Calu3 (cell line): ENCODE measurements around the gene RYR3. TPM values are rescaled to one million over a fixed set of nuclear protein-coding genes. Genes with fewer than 3 reads are reported as not detected.

Experiments
- BruUV-seq: library from RNA; stranded (reverse); fragments of 400-500 nt; replicated peaks from 2 replicates; lab custom pipeline; 2021; lab: Mats Ljungman, UMichigan
- CTCF ChIA-PET: fragments of 300-600 bp; sonication (Branson Sonifier 250); formaldehyde crosslinking; loops from one replicate; lab custom pipeline; 2022; ENCODE audit warnings: antibody characterized with exemption; lab: Charles Lee
- DNase-seq: peaks from one replicate; pipeline ENCODE4 v3.0.0; 2022
- H3K27ac Mint-ChIP-seq: one replicate; pipeline ENCODE4 v1.8.0; 2022; ENCODE audit warnings: mixed read lengths; ENCODE audit not compliant: unreplicated experiment
- H3K27me3 Mint-ChIP-seq: one replicate; pipeline ENCODE4 v1.8.0; 2022; ENCODE audit warnings: mixed read lengths; ENCODE audit not compliant: unreplicated experiment
- H3K36me3 Mint-ChIP-seq: one replicate; pipeline ENCODE4 v1.8.0; 2022; ENCODE audit warnings: mild to moderate bottlenecking, moderate library complexity, mixed read lengths; ENCODE audit not compliant: insufficient read depth, unreplicated experiment
- H3K4me1 Mint-ChIP-seq: one replicate; pipeline ENCODE4 v1.8.0; 2022; ENCODE audit warnings: mild to moderate bottlenecking, low read depth, mixed read lengths; ENCODE audit not compliant: unreplicated experiment
- H3K4me3 Mint-ChIP-seq: one replicate; pipeline ENCODE4 v1.8.0; 2022; ENCODE audit warnings: mild to moderate bottlenecking, low read depth, moderate library complexity, mixed read lengths; ENCODE audit not compliant: unreplicated experiment
- H3K9me3 Mint-ChIP-seq: one replicate; pipeline ENCODE4 v1.8.0; 2022; ENCODE audit warnings: low read depth, mixed read lengths; ENCODE audit not compliant: unreplicated experiment
- intact Hi-C: fragments of 100-400 bp; cut with micrococcal nuclease; formaldehyde crosslinking; loops from one replicate; pipeline ENCODE4 v1.10.0; 2022; ENCODE audit not compliant: unreplicated experiment
- total RNA-seq: library from RNA; stranded (reverse); gene quantifications from 2 replicates; pipeline ENCODE4 v1.2.3, GENCODE V29; 2022
- TF ChIP-seq, protein P1 (sequence below): fragments of 200-600 bp; IDR thresholded peaks from one replicate; pipeline ENCODE4 v1.8.0; 2022; ENCODE audit warnings: antibody characterized with exemption; ENCODE audit not compliant: unreplicated experiment

RYR3 gene
- total RNA-seq, 1 experiment from 2014 or later: not detected

DNA sequence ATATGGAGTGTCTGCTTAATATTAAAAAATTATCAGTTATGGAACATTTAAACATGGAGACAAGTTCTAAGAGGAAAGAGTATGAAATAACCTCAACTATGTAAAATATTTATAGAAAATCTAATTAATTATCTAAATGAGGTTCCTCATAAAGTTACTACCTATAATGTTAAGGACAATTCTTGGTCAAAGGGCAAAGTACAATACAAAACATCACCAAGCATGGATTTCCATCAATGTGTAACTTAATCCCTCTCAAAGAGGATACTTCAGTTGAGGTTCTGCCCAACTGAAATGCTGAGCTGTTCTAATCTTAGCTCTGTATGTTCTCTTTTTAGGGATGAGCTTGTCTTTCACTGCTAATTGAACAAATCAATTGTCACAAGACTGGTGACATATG is 601.6 kb downstream of the RYR3 start:
- DNase-seq: no peak
- TF ChIP-seq, protein P1, sequence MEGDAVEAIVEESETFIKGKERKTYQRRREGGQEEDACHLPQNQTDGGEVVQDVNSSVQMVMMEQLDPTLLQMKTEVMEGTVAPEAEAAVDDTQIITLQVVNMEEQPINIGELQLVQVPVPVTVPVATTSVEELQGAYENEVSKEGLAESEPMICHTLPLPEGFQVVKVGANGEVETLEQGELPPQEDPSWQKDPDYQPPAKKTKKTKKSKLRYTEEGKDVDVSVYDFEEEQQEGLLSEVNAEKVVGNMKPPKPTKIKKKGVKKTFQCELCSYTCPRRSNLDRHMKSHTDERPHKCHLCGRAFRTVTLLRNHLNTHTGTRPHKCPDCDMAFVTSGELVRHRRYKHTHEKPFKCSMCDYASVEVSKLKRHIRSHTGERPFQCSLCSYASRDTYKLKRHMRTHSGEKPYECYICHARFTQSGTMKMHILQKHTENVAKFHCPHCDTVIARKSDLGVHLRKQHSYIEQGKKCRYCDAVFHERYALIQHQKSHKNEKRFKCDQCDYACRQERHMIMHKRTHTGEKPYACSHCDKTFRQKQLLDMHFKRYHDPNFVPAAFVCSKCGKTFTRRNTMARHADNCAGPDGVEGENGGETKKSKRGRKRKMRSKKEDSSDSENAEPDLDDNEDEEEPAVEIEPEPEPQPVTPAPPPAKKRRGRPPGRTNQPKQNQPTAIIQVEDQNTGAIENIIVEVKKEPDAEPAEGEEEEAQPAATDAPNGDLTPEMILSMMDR: no peak
- Mint-ChIP-seq H3K27me3 (no peaks in the 10 kb centered on the region), H3K4me3 (no peak overlapping the region), H3K9me3 (no peaks in the 10 kb centered on the region), H3K36me3 (no peaks in the 10 kb centered on the region), H3K4me1 (no peaks in the 10 kb centered on the region), H3K27ac (no peak overlapping the region)
- no TSS peak for BruUV-seq
- CTCF ChIA-PET: no interaction called here
- intact Hi-C loops: no loop called here

DNA sequence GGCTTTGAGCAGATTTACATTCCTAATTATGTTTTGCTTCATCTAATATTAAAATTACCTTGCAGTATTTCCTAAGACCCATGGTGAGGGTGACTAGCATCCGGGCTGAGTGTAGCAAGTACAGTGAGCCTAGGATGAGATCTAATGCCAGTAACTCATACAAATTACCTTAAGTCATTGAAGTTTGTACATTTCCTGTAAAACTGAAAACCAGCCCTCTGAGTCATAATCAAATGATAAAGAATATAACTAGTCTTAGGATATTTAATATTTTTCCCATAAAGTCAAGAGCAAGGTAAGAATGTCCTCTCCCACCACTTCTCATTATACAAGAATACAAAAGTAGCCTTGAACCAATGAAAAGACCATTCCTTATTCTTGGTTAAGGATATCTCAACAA is 602.7 kb downstream of the RYR3 start:
- Mint-ChIP-seq H3K36me3 (no peaks in the 10 kb centered on the region), H3K27me3 (no peaks in the 10 kb centered on the region), H3K4me3 (no peak overlapping the region), H3K27ac (no peak overlapping the region), H3K9me3 (no peaks in the 10 kb centered on the region), H3K4me1 (no peaks in the 10 kb centered on the region)
- no peak for DNase-seq
- CTCF ChIA-PET: no interaction called here
- intact Hi-C loops: no loop called here
- BruUV-seq: no TSS peak
- TF ChIP-seq, protein P1: no peak

Other genes starting within 250 kb of the RYR3 start
- 5.5 and 7.1 TPM in 2 replicates for gene FMN1, start 116.3 kb upstream of the RYR3 start, total RNA-seq